NOMO-1 treated with dmso at 0.1 percent for 144 hours (cell line): ENCODE measurements around the gene PLEKHA7.

Experiments
- DNase-seq: peaks from one replicate; lab custom pipeline; 2025; ENCODE audit not compliant: unreplicated experiment; lab: John Stamatoyannopoulos, UW

Gene PLEKHA7

GRCh38 chr11:16777613-16777975, 236.6 kb downstream of the PLEKHA7 start:
- DNase-seq, result no peak

GRCh38 chr11:16776711-16777612, 237.3 kb downstream of the PLEKHA7 start:
- no peak for DNase-seq

DNA sequence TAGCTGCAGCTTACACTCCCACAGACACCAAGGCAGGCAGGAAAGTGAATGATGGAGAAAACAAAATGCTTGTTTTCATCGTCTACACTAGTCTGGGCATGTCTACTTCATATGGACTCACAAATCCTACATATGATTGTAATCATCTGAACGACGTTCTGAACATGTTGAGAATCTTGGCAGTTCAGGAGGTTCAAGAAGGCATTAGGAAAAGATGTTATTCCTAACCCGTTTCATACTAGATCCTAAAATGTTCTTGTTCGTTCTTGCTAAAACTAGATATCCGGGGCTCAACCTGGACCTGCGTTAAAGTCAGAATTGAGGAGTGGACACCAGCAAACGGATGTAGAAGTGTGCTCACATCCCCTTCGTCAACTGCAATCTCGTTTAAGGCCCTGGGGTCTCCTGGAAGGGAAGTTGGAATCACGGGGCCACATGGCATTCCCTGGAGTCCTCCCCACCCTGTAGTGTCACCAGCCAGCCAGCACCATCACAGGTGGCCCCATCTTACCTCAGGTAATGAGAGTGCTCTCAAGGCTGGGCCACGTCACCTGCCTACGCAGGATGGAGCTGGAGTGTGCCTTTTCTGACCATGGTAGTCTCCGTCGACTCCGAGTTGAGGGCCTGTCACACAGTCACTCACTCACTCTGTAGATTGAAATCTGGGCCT, 238.5 kb downstream of the PLEKHA7 start:
- DNase-seq, result no peak

GRCh38 chr11:16774936-16775613, 239.1 kb downstream of the PLEKHA7 start:
- no peak for DNase-seq

GRCh38 chr11:16773981-16774935, 240.0 kb downstream of the PLEKHA7 start:
- DNase-seq, result no peak

GRCh38 chr11:16772141-16772512, 242.1 kb downstream of the PLEKHA7 start:
- no peak for DNase-seq

- no peak for DNase-seq
Observed at GRCh38 chr11:16771350-16772140, 242.7 kb downstream of the PLEKHA7 start.

- DNase-seq, result no peak
Observed at GRCh38 chr11:16770016-16770415, 244.2 kb downstream of the PLEKHA7 start.

- DNase-seq, result no peak
Observed at GRCh38 chr11:16769386-16769785, 244.8 kb downstream of the PLEKHA7 start.

DNA sequence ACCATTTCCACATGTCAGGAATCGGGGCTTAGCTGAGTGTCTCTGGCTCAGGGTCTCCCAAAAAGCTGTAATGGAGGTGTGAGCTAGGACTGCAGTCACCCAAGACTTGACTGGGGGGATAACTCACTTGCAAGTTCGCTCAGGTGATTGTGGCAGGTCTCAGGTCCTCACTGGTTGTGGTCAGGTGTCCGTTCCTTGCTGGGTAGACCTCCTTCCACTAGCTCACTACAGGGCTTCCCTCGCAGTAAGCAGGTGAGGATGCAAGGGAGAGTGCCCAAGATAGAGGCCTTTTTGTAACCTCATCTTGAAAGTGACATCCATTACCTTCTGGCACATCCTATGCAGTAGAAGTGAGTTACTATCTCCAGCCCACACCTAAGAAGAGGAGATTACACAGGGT, 246.3 kb downstream of the PLEKHA7 start:
- DNase-seq, result no peak

GRCh38 chr11:16767137-16767536, 247.1 kb downstream of the PLEKHA7 start:
- no peak for DNase-seq

DNA sequence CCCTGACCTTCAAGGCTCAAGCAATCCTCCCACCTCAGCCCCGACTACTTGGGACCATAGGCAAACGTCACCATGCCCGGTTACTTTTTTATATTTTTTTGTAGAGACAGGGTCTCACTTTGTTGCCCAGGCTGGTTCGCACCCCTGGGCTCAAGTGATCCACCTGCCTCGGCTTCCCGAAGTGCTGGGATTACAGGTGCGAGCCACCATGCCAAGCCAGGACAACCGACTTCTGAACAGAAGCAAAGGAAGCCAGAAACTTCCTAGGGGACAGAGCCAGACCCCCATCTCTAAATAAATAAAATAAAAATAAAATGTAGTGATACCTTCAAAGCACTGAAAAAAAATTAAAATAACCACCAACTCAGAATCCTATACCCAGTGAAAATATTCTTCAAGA, 249.3 kb downstream of the PLEKHA7 start:
- no peak for DNase-seq

DNA sequence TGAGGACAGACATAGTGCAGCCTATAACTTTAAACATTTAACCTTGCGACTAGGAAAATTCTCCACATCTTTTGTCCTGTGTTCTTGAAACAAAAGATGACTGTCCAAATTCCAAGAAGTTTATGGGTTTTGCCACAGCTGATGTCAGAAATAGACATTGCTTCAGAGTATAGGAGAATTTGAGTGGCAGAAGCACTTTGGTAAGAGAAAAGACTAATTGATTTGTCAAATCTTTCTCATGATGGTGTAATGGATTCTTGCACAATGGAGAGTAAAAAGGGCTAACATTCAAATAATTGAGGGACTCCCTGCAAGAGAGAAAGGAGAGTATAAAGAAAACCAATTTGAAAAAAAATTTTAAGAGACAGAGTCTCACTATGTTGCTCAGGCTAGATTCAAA, 250.5 kb downstream of the PLEKHA7 start:
- no peak for DNase-seq

GRCh38 chr11:16759857-16760508, 254.2 kb downstream of the PLEKHA7 start:
- no peak for DNase-seq

DNA sequence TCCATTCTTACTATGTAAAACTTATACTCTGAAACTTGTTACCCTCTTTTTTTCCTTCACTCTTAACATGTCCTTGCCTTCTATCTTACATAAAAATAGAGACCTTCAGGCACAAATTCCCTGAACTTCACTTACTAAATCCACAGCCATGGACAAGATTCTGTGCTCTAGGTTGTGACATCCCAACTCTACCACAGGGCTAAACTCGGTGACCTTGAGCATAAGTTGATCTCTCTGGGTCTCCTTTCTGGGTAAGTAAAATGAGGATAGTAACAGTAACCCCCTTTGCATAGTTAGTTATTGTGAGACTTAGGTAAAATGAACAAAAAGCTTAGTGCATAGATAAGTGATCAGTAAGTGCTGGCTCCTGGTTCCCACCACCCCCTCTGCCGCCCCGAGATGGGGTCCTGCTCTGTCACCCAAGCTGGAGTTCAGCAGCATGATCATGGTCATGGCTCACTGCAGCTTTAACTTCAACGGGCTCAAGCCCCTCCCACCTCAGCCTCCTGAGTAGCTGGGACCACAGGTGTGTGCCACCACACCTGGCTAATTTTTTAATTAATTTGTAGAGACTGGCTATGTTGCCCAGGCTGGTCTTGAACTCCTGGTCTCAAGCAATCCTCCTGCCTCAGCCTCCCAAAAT, 255.7 kb downstream of the PLEKHA7 start:
- DNase-seq, result no peak

GRCh38 chr11:16750417-16750816, 263.8 kb downstream of the PLEKHA7 start:
- DNase-seq, result no peak

- DNase-seq, result no peak
Observed at GRCh38 chr11:16749666-16750065, 264.5 kb downstream of the PLEKHA7 start.

- no peak for DNase-seq
Observed at GRCh38 chr11:16749092-16749491, 265.1 kb downstream of the PLEKHA7 start.
